ENCODE results near the gene CACNG1. TPM values are rescaled to one million over a fixed set of nuclear protein-coding genes. Genes with fewer than 3 reads are reported as not detected.

The CACNG1 gene
- total RNA-seq, 2 donors from 2014 or later, result not detected

- Histone ChIP-seq H3K27me3 (replicated peaks; ENCODE audit: insufficient read depth) (no peaks in the 10 kb centered on the region), H3K36me3 (no peaks in the 10 kb centered on the region), H3K27ac (no peak overlapping the region), H3K4me3 (no peak overlapping the region), H3K4me1 (ENCODE audit: control insufficient read depth in 1 of 2, low read depth in 2 of 2) (no peaks in the 10 kb centered on the region), H3K9me3 (peaks cover 13% of the 10 kb centered on the region)
- DNase-seq (ENCODE audit: low spot score) (no peak), ATAC-seq (ENCODE audit: insufficient number of reproducible peaks, low FRiP score, low read depth) (no peak)
- no peak for TF ChIP-seq CTCF (IDR thresholded peaks at IDR 0.05)
Measured at GRCh38 chr17:67047382-67047781, 3.0 kb downstream of the CACNG1 start.

GRCh38 chr17:67049025-67049739 lies 4.8 kb downstream of the CACNG1 start:
- ATAC-seq (ENCODE audit: insufficient number of reproducible peaks, low FRiP score, low read depth) (no peak), DNase-seq (ENCODE audit: low spot score) (no peak)
- Histone ChIP-seq H3K4me3 (no peak overlapping the region), H3K27ac (no peak overlapping the region), H3K4me1 (ENCODE audit: control insufficient read depth in 1 of 2, low read depth in 2 of 2) (no peaks in the 10 kb centered on the region), H3K27me3 (replicated peaks; ENCODE audit: insufficient read depth) (no peaks in the 10 kb centered on the region), H3K9me3 (peaks cover 13% of the 10 kb centered on the region), H3K36me3 (no peaks in the 10 kb centered on the region)
- TF ChIP-seq CTCF (IDR thresholded peaks at IDR 0.05), result no peak

- Histone ChIP-seq H3K4me3 (no peak overlapping the region), H3K27me3 (replicated peaks; ENCODE audit: insufficient read depth) (no peaks in the 10 kb centered on the region), H3K36me3 (no peaks in the 10 kb centered on the region), H3K9me3 (peaks cover 13% of the 10 kb centered on the region), H3K27ac (no peak overlapping the region), H3K4me1 (ENCODE audit: control insufficient read depth in 1 of 2, low read depth in 2 of 2) (no peaks in the 10 kb centered on the region)
- DNase-seq (ENCODE audit: low spot score), result no peak
- no peak for ATAC-seq (ENCODE audit: insufficient number of reproducible peaks, low FRiP score, low read depth)
- no peak for TF ChIP-seq CTCF (IDR thresholded peaks at IDR 0.05)
Measured at GRCh38 chr17:67050066-67050465, 5.7 kb downstream of the CACNG1 start.

GRCh38 chr17:67050471-67051154 lies 6.3 kb downstream of the CACNG1 start:
- no peak for TF ChIP-seq CTCF (IDR thresholded peaks at IDR 0.05)
- DNase-seq (ENCODE audit: low spot score), result no peak
- Histone ChIP-seq H3K4me1 (ENCODE audit: control insufficient read depth in 1 of 2, low read depth in 2 of 2) (no peaks in the 10 kb centered on the region), H3K27me3 (replicated peaks; ENCODE audit: insufficient read depth) (no peaks in the 10 kb centered on the region), H3K27ac (no peak overlapping the region), H3K9me3 (peaks cover 13% of the 10 kb centered on the region), H3K4me3 (no peak overlapping the region), H3K36me3 (no peaks in the 10 kb centered on the region)
- no peak for ATAC-seq (ENCODE audit: insufficient number of reproducible peaks, low FRiP score, low read depth)

- no peak overlapping the region for H3K27ac ChIP-seq
- H3K4me1 ChIP-seq (ENCODE audit: control insufficient read depth in 1 of 2, low read depth in 2 of 2), result no peaks in the 10 kb centered on the region
- ATAC-seq (ENCODE audit: insufficient number of reproducible peaks, low FRiP score, low read depth), result no peak
- TF ChIP-seq CTCF (IDR thresholded peaks at IDR 0.05), result no peak
- H3K27me3 ChIP-seq (replicated peaks; ENCODE audit: insufficient read depth), result no peaks in the 10 kb centered on the region
- H3K4me3 ChIP-seq, result no peak overlapping the region
- H3K9me3 ChIP-seq, result peaks cover 13% of the 10 kb centered on the region
- DNase-seq (ENCODE audit: low spot score), result no peak
- H3K36me3 ChIP-seq, result no peaks in the 10 kb centered on the region
Measured at GRCh38 chr17:67051155-67051538, 6.8 kb downstream of the CACNG1 start.
